HEK293 (cell line): ENCODE data around the gene NKAPL.
A peak's percentile ranks its signal among the peaks of the same experiment; 100 is the strongest.

Experiments
- CTCF ChIA-PET: fragments of 350-600 bp; formaldehyde crosslinking; extraction: SDS; loops from one replicate; lab custom pipeline; 2021; ENCODE audit warnings: antibody characterized with exemption; lab: Yijun Ruan, JAX
- POLR2A ChIA-PET: fragments of 300-600 bp; formaldehyde crosslinking; extraction: SDS; loops from one replicate; lab custom pipeline; 2020; ENCODE audit warnings: antibody characterized with exemption, inconsistent platforms; lab: Yijun Ruan, JAX
- H3K27ac ChIP-seq: fragments of 200-500 bp; sonication (Bioruptor generic); 2 replicates; pipeline ENCODE4 v1.5.1; 2014; ENCODE audit warnings: low read depth, low read length, control low read depth, inconsistent platforms; ENCODE audit errors: extremely low read depth
- H3K36me3 ChIP-seq, 2 experiments: fragments of 200-500 bp in 1 of 2; sonication (Bioruptor generic) in 1 of 2; 1 replicate in 1 of 2; 2 replicates in 1 of 2; pipeline ENCODE4 v1.5.1; 2014 to 2017; ENCODE audit warnings: inconsistent platforms in 2 of 2, low read length in 2 of 2; ENCODE audit not compliant: control insufficient read depth in 2 of 2, insufficient read depth in 1 of 2
- H3K4me1 ChIP-seq: fragments of 200-500 bp; sonication (Bioruptor generic); 2 replicates; pipeline ENCODE4 v1.5.1; 2014; ENCODE audit warnings: mild to moderate bottlenecking, low read length, inconsistent platforms; ENCODE audit not compliant: control insufficient read depth, insufficient read depth
- H3K4me3 ChIP-seq: 2 replicates; pipeline ENCODE4 v1.5.1; 2011; ENCODE audit warnings: low read depth, mild to moderate bottlenecking, control low read depth, low read length, moderate library complexity
- H3K9me3 ChIP-seq: fragments of 200-500 bp; sonication (Bioruptor generic); 2 replicates; pipeline ENCODE4 v1.5.1; 2014; ENCODE audit warnings: low read depth, low read length, inconsistent platforms; ENCODE audit not compliant: control insufficient read depth, insufficient read depth
- BCL11B ChIP-seq: fragments of 450-650 bp; formaldehyde crosslinking; IDR thresholded peaks from 2 replicates; pipeline ENCODE4 v1.5.1; 2016; ENCODE audit warnings: low read depth, missing biosample characterization, missing genetic modification characterization
- GLIS2 ChIP-seq: fragments of 450-650 bp; formaldehyde crosslinking; IDR thresholded peaks from 2 replicates; pipeline ENCODE4 v1.5.1; 2016; ENCODE audit warnings: missing biosample characterization, missing genetic modification characterization
- MYNN ChIP-seq: fragments of 450-650 bp; formaldehyde crosslinking; IDR thresholded peaks from 2 replicates; pipeline ENCODE4 v1.5.1; 2016; ENCODE audit warnings: missing biosample characterization, missing genetic modification characterization, borderline replicate concordance
- REST ChIP-seq: fragments of 450-650 bp; formaldehyde crosslinking; IDR thresholded peaks from 2 replicates; pipeline ENCODE4 v1.5.1; 2016; ENCODE audit warnings: missing biosample characterization, missing genetic modification characterization
- SCRT2 ChIP-seq: fragments of 450-650 bp; formaldehyde crosslinking; IDR thresholded peaks from 2 replicates; pipeline ENCODE4 v1.5.1; 2016; ENCODE audit warnings: missing biosample characterization, missing genetic modification characterization
- TCF7L2 ChIP-seq: IDR thresholded peaks from 2 replicates; pipeline ENCODE4 v1.6.1; 2011; ENCODE audit warnings: low read depth, mild to moderate bottlenecking, inconsistent platforms, low read length, moderate library complexity, borderline replicate concordance
- ZBTB17 ChIP-seq: fragments of 450-650 bp; formaldehyde crosslinking; IDR thresholded peaks from 2 replicates; pipeline ENCODE4 v1.5.1; 2016; ENCODE audit warnings: missing biosample characterization, missing genetic modification characterization
- ZBTB7A ChIP-seq: fragments of 450-650 bp; formaldehyde crosslinking; IDR thresholded peaks from 2 replicates; pipeline ENCODE4 v1.5.1; 2016; ENCODE audit warnings: low read depth, missing biosample characterization, missing genetic modification characterization
- ZNF114 ChIP-seq: fragments of 450-650 bp; formaldehyde crosslinking; IDR thresholded peaks from 2 replicates; pipeline ENCODE4 v1.5.0; 2017; ENCODE audit warnings: missing biosample characterization, missing genetic modification characterization
- ZNF18 ChIP-seq: fragments of 450-650 bp; formaldehyde crosslinking; IDR thresholded peaks from 2 replicates; pipeline ENCODE4 v1.5.1; 2016; ENCODE audit warnings: missing biosample characterization, missing genetic modification characterization
- ZNF394 ChIP-seq: fragments of 450-650 bp; formaldehyde crosslinking; IDR thresholded peaks from 2 replicates; pipeline ENCODE4 v1.5.1; 2016; ENCODE audit warnings: missing biosample characterization, missing genetic modification characterization, mild to moderate bottlenecking, moderate library complexity, borderline replicate concordance
- ZNF501 ChIP-seq: fragments of 450-650 bp; formaldehyde crosslinking; IDR thresholded peaks from 2 replicates; pipeline ENCODE4 v1.5.1; 2016; ENCODE audit warnings: missing biosample characterization, missing genetic modification characterization
- ZNF521 ChIP-seq: fragments of 450-650 bp; formaldehyde crosslinking; IDR thresholded peaks from 2 replicates; pipeline ENCODE4 v1.5.1; 2017; ENCODE audit warnings: missing biosample characterization, mild to moderate bottlenecking, missing genetic modification characterization
- ZNF548 ChIP-seq: fragments of 450-650 bp; formaldehyde crosslinking; IDR thresholded peaks from 2 replicates; pipeline ENCODE4 v1.5.1; 2016; ENCODE audit warnings: missing biosample characterization, missing genetic modification characterization
- ZNF560 ChIP-seq: fragments of 450-650 bp; formaldehyde crosslinking; IDR thresholded peaks from 2 replicates; pipeline ENCODE4 v1.5.1; 2017; ENCODE audit warnings: missing biosample characterization, missing genetic modification characterization, borderline replicate concordance
- ZNF585B ChIP-seq: fragments of 450-650 bp; formaldehyde crosslinking; IDR thresholded peaks from 2 replicates; pipeline ENCODE4 v1.5.1; 2016; ENCODE audit warnings: missing biosample characterization, missing genetic modification characterization
- ZNF624 ChIP-seq: fragments of 450-650 bp; formaldehyde crosslinking; IDR thresholded peaks from 2 replicates; pipeline ENCODE4 v1.5.1; 2017; ENCODE audit warnings: missing biosample characterization, missing genetic modification characterization
- ZNF664 ChIP-seq: fragments of 450-650 bp; formaldehyde crosslinking; IDR thresholded peaks from 2 replicates; pipeline ENCODE4 v1.5.1; 2016; ENCODE audit warnings: missing biosample characterization, missing genetic modification characterization
- ZNF843 ChIP-seq: fragments of 450-650 bp; formaldehyde crosslinking; IDR thresholded peaks from 2 replicates; pipeline ENCODE4 v1.5.1; 2016; ENCODE audit warnings: missing biosample characterization, missing genetic modification characterization
- ZXDB ChIP-seq: fragments of 450-650 bp; formaldehyde crosslinking; IDR thresholded peaks from 2 replicates; pipeline ENCODE4 v1.5.1; 2016; ENCODE audit warnings: missing biosample characterization, missing genetic modification characterization
- TF ChIP-seq, protein P1 (sequence below): fragments of 450-650 bp; formaldehyde crosslinking; IDR thresholded peaks from 2 replicates; pipeline ENCODE4 v1.5.1; 2016; ENCODE audit warnings: missing biosample characterization, missing genetic modification characterization
- TF ChIP-seq, protein P2 (sequence below): fragments of 450-650 bp; formaldehyde crosslinking; IDR thresholded peaks from 2 replicates; pipeline ENCODE4 v1.5.1; 2016; ENCODE audit warnings: missing biosample characterization, missing genetic modification characterization
- TF ChIP-seq, protein P3 (sequence below): fragments of 450-650 bp; formaldehyde crosslinking; IDR thresholded peaks from 2 replicates; pipeline ENCODE4 v1.5.1; 2017; ENCODE audit warnings: missing biosample characterization, missing genetic modification characterization
- TF ChIP-seq, protein P4 (sequence below): fragments of 450-650 bp; formaldehyde crosslinking; IDR thresholded peaks from 2 replicates; pipeline ENCODE4 v1.5.1; 2016; ENCODE audit warnings: missing biosample characterization, missing genetic modification characterization
- TF ChIP-seq, protein P5 (sequence below): sonication (generic); formaldehyde crosslinking; IDR thresholded peaks from 2 replicates; pipeline ENCODE4 v1.8.1; 2022; ENCODE audit warnings: mild to moderate bottlenecking, moderate library complexity, missing genetic modification reagents

NKAPL gene

DNA sequence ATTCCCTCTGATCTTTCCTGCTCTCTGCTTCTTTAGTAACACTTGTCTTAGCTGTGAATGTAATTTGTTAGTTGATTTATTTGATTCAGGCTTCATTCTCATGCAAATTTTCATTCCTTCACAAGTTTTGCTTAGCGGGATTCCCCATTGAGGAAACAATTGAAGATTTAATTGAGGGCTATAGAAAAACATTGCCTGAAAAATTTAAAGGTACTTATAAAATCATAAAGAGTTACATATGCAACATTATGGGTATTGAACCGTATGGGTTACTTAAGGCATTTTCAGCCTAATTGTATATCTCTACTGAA is 45.9 kb upstream of the NKAPL start:
- Histone ChIP-seq H3K4me3 (peak overlapping the region; percentile 54), H3K9me3 (no peaks in the 10 kb centered on the region), H3K4me1 (no peaks in the 10 kb centered on the region; the same call in 1 of the 2 replicates), H3K36me3 (no peaks in the 10 kb centered on the region), H3K27ac (no peak overlapping the region)
- ChIA-PET CTCF (no interaction called here), POLR2A (no interaction called here)
- TF ChIP-seq, protein P1, sequence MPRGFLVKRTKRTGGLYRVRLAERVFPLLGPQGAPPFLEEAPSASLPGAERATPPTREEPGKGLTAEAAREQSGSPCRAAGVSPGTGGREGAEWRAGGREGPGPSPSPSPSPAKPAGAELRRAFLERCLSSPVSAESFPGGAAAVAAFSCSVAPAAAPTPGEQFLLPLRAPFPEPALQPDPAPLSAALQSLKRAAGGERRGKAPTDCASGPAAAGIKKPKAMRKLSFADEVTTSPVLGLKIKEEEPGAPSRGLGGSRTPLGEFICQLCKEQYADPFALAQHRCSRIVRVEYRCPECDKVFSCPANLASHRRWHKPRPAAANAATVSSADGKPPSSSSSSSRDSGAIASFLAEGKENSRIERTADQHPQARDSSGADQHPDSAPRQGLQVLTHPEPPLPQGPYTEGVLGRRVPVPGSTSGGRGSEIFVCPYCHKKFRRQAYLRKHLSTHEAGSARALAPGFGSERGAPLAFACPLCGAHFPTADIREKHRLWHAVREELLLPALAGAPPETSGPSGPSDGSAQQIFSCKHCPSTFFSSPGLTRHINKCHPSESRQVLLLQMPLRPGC (tag by site-specific recombination): no peak
- TF ChIP-seq, protein P2, sequence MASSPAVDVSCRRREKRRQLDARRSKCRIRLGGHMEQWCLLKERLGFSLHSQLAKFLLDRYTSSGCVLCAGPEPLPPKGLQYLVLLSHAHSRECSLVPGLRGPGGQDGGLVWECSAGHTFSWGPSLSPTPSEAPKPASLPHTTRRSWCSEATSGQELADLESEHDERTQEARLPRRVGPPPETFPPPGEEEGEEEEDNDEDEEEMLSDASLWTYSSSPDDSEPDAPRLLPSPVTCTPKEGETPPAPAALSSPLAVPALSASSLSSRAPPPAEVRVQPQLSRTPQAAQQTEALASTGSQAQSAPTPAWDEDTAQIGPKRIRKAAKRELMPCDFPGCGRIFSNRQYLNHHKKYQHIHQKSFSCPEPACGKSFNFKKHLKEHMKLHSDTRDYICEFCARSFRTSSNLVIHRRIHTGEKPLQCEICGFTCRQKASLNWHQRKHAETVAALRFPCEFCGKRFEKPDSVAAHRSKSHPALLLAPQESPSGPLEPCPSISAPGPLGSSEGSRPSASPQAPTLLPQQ (tag by site-specific recombination): 0 out of 2 replicates have a peak, but pooled peaks have one; percentile 2
- TF ChIP-seq MYNN (tag by site-specific recombination): no peak
- no peak for TF ChIP-seq BCL11B (tag by site-specific recombination)
- TF ChIP-seq, protein P3, sequence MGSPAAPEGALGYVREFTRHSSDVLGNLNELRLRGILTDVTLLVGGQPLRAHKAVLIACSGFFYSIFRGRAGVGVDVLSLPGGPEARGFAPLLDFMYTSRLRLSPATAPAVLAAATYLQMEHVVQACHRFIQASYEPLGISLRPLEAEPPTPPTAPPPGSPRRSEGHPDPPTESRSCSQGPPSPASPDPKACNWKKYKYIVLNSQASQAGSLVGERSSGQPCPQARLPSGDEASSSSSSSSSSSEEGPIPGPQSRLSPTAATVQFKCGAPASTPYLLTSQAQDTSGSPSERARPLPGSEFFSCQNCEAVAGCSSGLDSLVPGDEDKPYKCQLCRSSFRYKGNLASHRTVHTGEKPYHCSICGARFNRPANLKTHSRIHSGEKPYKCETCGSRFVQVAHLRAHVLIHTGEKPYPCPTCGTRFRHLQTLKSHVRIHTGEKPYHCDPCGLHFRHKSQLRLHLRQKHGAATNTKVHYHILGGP (tag by site-specific recombination): no peak
- no peak for TF ChIP-seq ZNF560 (tag by site-specific recombination)
- no peak for TF ChIP-seq GLIS2 (tag by site-specific recombination)
- no peak for TF ChIP-seq TCF7L2
- no peak for TF ChIP-seq ZNF114 (tag by site-specific recombination)
- TF ChIP-seq ZBTB17 (tag by site-specific recombination): peak; percentile 66; the same call in 1 of the 2 replicates
- no peak; the same call in 1 of the 2 replicates for TF ChIP-seq REST (tag by site-specific recombination)
- 0 out of 2 replicates have a peak, but pooled peaks have one; percentile 22 for TF ChIP-seq ZNF501 (tag by site-specific recombination)
- TF ChIP-seq ZNF394 (tag by site-specific recombination): peak; percentile 11; the same call in 1 of the 2 replicates
- TF ChIP-seq ZNF585B (tag by site-specific recombination): no peak
- no peak for TF ChIP-seq ZNF624 (tag by site-specific recombination)
- TF ChIP-seq ZBTB7A (tag by site-specific recombination): no peak
- TF ChIP-seq ZNF521: no peak
- no peak for TF ChIP-seq ZNF548 (tag by site-specific recombination)
- TF ChIP-seq ZNF843 (tag by site-specific recombination): no peak
- TF ChIP-seq, protein P4, sequence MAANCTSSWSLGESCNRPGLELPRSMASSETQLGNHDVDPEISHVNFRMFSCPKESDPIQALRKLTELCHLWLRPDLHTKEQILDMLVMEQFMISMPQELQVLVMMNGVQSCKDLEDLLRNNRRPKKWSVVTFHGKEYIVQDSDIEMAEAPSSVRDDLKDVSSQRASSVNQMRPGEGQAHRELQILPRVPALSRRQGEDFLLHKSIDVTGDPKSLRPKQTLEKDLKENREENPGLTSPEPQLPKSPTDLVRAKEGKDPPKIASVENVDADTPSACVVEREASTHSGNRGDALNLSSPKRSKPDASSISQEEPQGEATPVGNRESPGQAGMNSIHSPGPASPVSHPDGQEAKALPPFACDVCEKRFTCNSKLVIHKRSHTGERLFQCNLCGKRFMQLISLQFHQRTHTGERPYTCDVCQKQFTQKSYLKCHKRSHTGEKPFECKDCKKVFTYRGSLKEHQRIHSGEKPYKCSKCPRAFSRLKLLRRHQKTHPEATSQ (tag by site-specific recombination): no peak
- 0 out of 2 replicates have a peak, but pooled peaks have one; percentile 4 for TF ChIP-seq ZXDB (tag by site-specific recombination)
- 0 out of 2 replicates have a peak, but pooled peaks have one; percentile 2 for TF ChIP-seq ZNF664 (tag by site-specific recombination)
- TF ChIP-seq ZNF18 (tag by site-specific recombination): no peak; the same call in 1 of the 2 replicates
- TF ChIP-seq, protein P5, sequence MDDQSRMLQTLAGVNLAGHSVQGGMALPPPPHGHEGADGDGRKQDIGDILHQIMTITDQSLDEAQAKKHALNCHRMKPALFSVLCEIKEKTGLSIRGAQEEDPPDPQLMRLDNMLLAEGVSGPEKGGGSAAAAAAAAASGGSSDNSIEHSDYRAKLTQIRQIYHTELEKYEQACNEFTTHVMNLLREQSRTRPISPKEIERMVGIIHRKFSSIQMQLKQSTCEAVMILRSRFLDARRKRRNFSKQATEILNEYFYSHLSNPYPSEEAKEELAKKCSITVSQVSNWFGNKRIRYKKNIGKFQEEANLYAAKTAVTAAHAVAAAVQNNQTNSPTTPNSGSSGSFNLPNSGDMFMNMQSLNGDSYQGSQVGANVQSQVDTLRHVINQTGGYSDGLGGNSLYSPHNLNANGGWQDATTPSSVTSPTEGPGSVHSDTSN (CRISPR knock-in tag): no peak
- no peak for TF ChIP-seq SCRT2
